ENCODE measurements around the gene TTC36. TPM values are rescaled to one million over a fixed set of nuclear protein-coding genes. Genes with fewer than 3 reads are reported as not detected.

TTC36 gene
- total RNA-seq: 4.2 TPM

GRCh38 chr11:118527109-118527508 lies at the start of gene TTC36:
TTC36 (plus strand) TSS chr11:118527474; CDS start chr11:118527495, 21 bp downstream.

GRCh38 chr11:118530683-118531596 lies 3.7 kb downstream of the TTC36 start, which contains the start of gene TMEM25:
TMEM25 (plus strand) TSS chr11:118531192; CDS start chr11:118531802, 610 bp downstream.

GRCh38 chr11:118572061-118572980 lies 45.0 kb downstream of the TTC36 start, which contains the start of gene ARCN1:
ARCN1 (plus strand) TSS chr11:118572409; CDS start chr11:118572548, 139 bp downstream.

Other genes starting within 250 kb of the TTC36 start
- 0.82 TPM for gene CD3E, start 222.7 kb upstream of the TTC36 start, total RNA-seq
- 1.4 TPM for gene CD3D, start 184.8 kb upstream of the TTC36 start, total RNA-seq
- gene CD3G, start 183.1 kb upstream of the TTC36 start, total RNA-seq: 0.47 TPM
- gene UBE4A, start 167.9 kb upstream of the TTC36 start, total RNA-seq: 43.4 TPM
- gene ATP5MG, start 125.9 kb upstream of the TTC36 start, total RNA-seq: 85.7 TPM
- 85.0 TPM for gene KMT2A, start 91.0 kb upstream of the TTC36 start, total RNA-seq
- 27.9 TPM for gene TMEM25, start 3.7 kb downstream of the TTC36 start, total RNA-seq
- 24.8 TPM for gene IFT46, start 38.5 kb downstream of the TTC36 start, total RNA-seq
- gene ARCN1, start 44.9 kb downstream of the TTC36 start, total RNA-seq: 84.5 TPM
- gene PHLDB1, start 80.1 kb downstream of the TTC36 start, total RNA-seq: 116 TPM
- gene TREH, start 152.2 kb downstream of the TTC36 start, total RNA-seq: 2.0 TPM